Neural cell (in vitro differentiated cells): ENCODE results near the gene GPR157.
"Not testable (repeated sequence)": the region's sequence is repeated elsewhere in the genome, so short reads cannot be mapped to it uniquely, and the experiment has no call there.

Source experiments
- CTCF ChIP-seq: fragments of 450-650 bp; IDR thresholded peaks from 2 replicates; pipeline ENCODE4 v1.5.1; 2014; ENCODE audit warnings: antibody characterized with exemption, mild to moderate bottlenecking, moderate library complexity; ENCODE audit not compliant: poor library complexity, severe bottlenecking
- EP300 ChIP-seq: fragments of 450-650 bp; conservative IDR thresholded peaks from 2 replicates; pipeline ENCODE4 v1.6.1; 2014; ENCODE audit warnings: antibody characterized with exemption, mild to moderate bottlenecking, moderate library complexity; ENCODE audit not compliant: poor library complexity, severe bottlenecking
- REST ChIP-seq: IDR thresholded peaks from 2 replicates; pipeline ENCODE4 v1.6.1; 2012; ENCODE audit warnings: borderline replicate concordance

GRCh38 chr1:9093996-9094595, 34.8 kb downstream of the GPR157 start:
- not testable (repeated sequence) for TF ChIP-seq CTCF, REST, EP300
